DND-41 (cell line): Measurements from ENCODE around the gene SLC2A4RG.

Experiments used
- CTCF ChIP-seq: IDR thresholded peaks from 2 replicates; pipeline ENCODE4 v1.5.1; 2012; ENCODE audit warnings: borderline replicate concordance, low read length, moderate library complexity, mild to moderate bottlenecking; ENCODE audit not compliant: poor library complexity, severe bottlenecking; ENCODE audit errors: extremely low read depth
- EZH2 ChIP-seq: IDR thresholded peaks from 3 replicates; pipeline ENCODE4 v1.6.1; 2012; ENCODE audit warnings: borderline replicate concordance, low read depth, mild to moderate bottlenecking, moderate library complexity, low read length, inconsistent platforms; ENCODE audit not compliant: severe bottlenecking

- TF ChIP-seq CTCF: no peak
- no peak for TF ChIP-seq EZH2
Measured at GRCh38 chr20:63756648-63756991, 17.0 kb downstream of the SLC2A4RG start.
